Endothelial cell of umbilical vein (primary cell): Measurements from ENCODE around the gene ENPP3.

Experiments
- CTCF ChIP-seq, 2 donors: IDR thresholded peaks; 1 replicate in 1 of 2; 2 replicates in 1 of 2; pipeline ENCODE4 v1.5.1; 2011; ENCODE audit warnings: low read length in 2 of 2, mild to moderate bottlenecking in 2 of 2, moderate library complexity in 2 of 2, control low read depth in 1 of 2, inconsistent platforms in 1 of 2, low read depth in 1 of 2; ENCODE audit not compliant: insufficient read depth in 1 of 2; ENCODE audit errors: extremely low read depth in 1 of 2
- EZH2 ChIP-seq: IDR thresholded peaks from 2 replicates; pipeline ENCODE4 v1.6.1; 2012; ENCODE audit warnings: borderline replicate concordance, low read depth, mild to moderate bottlenecking, moderate library complexity, low read length, inconsistent platforms; ENCODE audit not compliant: severe bottlenecking
- POLR2A ChIP-seq: IDR thresholded peaks from 2 replicates; pipeline ENCODE4 v1.6.1; 2012; ENCODE audit warnings: low read depth, mild to moderate bottlenecking, control low read depth, low read length

- no peak for TF ChIP-seq CTCF (IDR thresholded peaks at IDR 0.05; ENCODE audit: extremely low read depth in 1 of 2, insufficient read depth in 1 of 2, low read depth in 1 of 2, low read length in 2 of 2)
- TF ChIP-seq EZH2 = no peak
- TF ChIP-seq POLR2A = no peak
These were observed 45.3 kb downstream of the ENPP3 start for GRCh38 chr6:131682442-131682841.
